ENCODE measurements around the gene GRM5. TPM values are rescaled to one million over a fixed set of nuclear protein-coding genes. Genes with fewer than 3 reads are reported as not detected.
"Not testable (repeated sequence)": the region's sequence is repeated elsewhere in the genome, so short reads cannot be mapped to it uniquely, and the experiment has no call there.

The GRM5 gene
- total RNA-seq, 2 donors from 2014 or later, result 0.33 TPM; not detected in 1

DNA sequence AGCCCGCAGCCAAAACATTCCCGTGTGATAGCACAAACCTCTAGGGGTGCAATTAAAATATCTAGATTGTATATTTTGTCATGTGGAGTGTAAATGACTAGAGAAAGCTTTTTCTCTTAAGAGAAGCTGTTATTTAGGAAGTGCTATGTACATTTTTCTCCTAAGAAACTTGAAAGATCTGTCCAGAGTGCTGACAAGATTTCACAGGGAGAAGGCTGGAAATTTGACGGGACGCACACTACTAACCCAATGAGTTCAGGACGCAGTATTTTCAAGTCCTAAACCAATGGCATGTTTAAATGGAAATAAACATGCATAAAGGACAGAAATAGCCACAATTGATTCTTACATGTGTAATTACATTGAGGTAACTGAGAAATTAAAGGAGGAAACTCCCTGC, 3.9 kb downstream of the GRM5 start:
- not testable (repeated sequence) for H3K27me3 ChIP-seq, ATAC-seq, DNase-seq

DNA sequence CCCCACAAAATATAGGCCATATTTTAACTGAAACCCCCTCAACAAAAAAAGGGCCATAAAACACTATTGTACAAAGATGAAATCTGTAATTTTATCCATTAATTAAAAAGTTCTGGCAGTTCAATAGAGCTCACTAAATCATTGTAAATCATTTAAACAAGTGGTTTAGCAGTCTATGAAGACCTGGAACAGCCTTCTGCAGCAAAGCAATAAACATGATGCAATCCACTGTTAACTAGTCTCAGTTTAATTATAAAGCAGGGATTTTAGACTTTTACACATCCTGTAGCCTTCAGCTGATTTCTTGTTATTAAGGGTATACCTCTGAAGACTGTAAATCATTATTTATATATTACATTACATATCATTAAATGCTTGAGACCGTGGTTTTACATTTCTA, 8.4 kb downstream of the GRM5 start:
- intact Hi-C loops (cut with DNase I); ATAC-seq: not testable (repeated sequence)

More for the DNA sequence above, 3.9 kb downstream of the GRM5 start:
- intact Hi-C loops (cut with DNase I); H3K27ac ChIP-seq; H3K36me3 ChIP-seq (replicated peaks in 1 of 2; ENCODE audit: insufficient read depth in 1 of 2, low read depth in 2 of 2); H3K4me3 ChIP-seq; H3K9me3 ChIP-seq; H3K4me1 ChIP-seq: not testable (repeated sequence)
- 23 to 31% methylated on average over 5 of the region's 5 CpGs for WGBS, 2 donors

DNA sequence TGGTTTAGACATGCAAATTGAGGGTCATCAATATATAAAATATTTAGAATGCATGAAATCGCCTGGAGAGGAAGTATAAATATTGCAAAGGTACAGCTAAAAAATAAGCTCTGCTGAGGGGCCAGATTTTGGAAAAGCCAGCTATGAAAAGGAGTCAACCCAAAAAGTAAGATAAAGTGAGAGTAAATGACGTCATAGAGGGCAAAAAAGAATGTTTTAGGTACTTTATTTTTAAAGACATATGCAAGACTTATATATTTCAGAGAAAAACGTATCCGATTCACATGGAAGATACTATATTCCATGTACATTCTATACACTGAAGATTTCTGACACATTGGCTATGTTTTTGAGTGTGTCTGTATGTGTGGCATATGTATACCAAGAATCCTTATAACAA, 13.6 kb downstream of the GRM5 start:
- intact Hi-C loops (cut with DNase I), result no loop called here
- WGBS, 2 donors, result 64 to 66% methylated on average over 4 of the region's 4 CpGs
- H3K36me3 ChIP-seq (replicated peaks in 1 of 2; ENCODE audit: insufficient read depth in 1 of 2, low read depth in 2 of 2), result no peaks in the 10 kb centered on the region
- no peak for ATAC-seq
- no peak overlapping the region for H3K27ac ChIP-seq
- H3K4me1 ChIP-seq, result no peaks in the 10 kb centered on the region
- no peak overlapping the region for H3K4me3 ChIP-seq
- no peak for DNase-seq
- TF ChIP-seq, protein P1, sequence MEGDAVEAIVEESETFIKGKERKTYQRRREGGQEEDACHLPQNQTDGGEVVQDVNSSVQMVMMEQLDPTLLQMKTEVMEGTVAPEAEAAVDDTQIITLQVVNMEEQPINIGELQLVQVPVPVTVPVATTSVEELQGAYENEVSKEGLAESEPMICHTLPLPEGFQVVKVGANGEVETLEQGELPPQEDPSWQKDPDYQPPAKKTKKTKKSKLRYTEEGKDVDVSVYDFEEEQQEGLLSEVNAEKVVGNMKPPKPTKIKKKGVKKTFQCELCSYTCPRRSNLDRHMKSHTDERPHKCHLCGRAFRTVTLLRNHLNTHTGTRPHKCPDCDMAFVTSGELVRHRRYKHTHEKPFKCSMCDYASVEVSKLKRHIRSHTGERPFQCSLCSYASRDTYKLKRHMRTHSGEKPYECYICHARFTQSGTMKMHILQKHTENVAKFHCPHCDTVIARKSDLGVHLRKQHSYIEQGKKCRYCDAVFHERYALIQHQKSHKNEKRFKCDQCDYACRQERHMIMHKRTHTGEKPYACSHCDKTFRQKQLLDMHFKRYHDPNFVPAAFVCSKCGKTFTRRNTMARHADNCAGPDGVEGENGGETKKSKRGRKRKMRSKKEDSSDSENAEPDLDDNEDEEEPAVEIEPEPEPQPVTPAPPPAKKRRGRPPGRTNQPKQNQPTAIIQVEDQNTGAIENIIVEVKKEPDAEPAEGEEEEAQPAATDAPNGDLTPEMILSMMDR (IDR thresholded peaks at IDR 0.05), result no peak
- TF ChIP-seq POLR2A (IDR thresholded peaks at IDR 0.05), result no peak
- H3K27me3 ChIP-seq, result no peaks in the 10 kb centered on the region
- H3K9me3 ChIP-seq, result no peaks in the 10 kb centered on the region

More for the DNA sequence above, 8.4 kb downstream of the GRM5 start:
- not testable (repeated sequence) for H3K4me3 ChIP-seq; DNase-seq; H3K4me1 ChIP-seq; H3K27me3 ChIP-seq; H3K27ac ChIP-seq; H3K9me3 ChIP-seq; H3K36me3 ChIP-seq (replicated peaks in 1 of 2; ENCODE audit: insufficient read depth in 1 of 2, low read depth in 2 of 2)
- 63 to 69% methylated on average over 1 of the region's 1 CpG for WGBS, 2 donors

DNA sequence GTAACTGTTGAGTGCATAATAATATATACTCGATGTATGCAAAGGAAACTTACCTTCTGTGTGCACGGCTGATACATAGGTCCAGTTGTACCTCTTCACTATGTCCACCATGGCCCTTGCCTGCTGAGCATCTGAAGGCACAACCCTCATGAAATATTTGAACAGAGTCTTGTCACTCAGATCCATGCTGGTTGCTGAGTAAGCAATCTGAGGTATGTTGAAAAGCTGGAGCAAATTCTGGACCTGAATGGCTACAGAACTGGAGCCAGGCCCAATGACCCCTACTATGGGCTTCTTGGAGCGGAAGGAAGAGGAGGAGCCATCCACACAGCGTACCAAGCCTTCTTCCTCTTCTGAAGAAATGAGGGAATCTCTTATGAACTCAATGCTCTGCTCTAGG, 18.6 kb downstream of the GRM5 start:
- H3K36me3 ChIP-seq (replicated peaks in 1 of 2; ENCODE audit: insufficient read depth in 1 of 2, low read depth in 2 of 2); H3K27ac ChIP-seq; intact Hi-C loops (cut with DNase I); H3K4me3 ChIP-seq; H3K4me1 ChIP-seq; H3K9me3 ChIP-seq; ATAC-seq; H3K27me3 ChIP-seq; DNase-seq: not testable (repeated sequence)
- 60 to 73% methylated on average over 4 of the region's 4 CpGs for WGBS, 2 donors

DNA sequence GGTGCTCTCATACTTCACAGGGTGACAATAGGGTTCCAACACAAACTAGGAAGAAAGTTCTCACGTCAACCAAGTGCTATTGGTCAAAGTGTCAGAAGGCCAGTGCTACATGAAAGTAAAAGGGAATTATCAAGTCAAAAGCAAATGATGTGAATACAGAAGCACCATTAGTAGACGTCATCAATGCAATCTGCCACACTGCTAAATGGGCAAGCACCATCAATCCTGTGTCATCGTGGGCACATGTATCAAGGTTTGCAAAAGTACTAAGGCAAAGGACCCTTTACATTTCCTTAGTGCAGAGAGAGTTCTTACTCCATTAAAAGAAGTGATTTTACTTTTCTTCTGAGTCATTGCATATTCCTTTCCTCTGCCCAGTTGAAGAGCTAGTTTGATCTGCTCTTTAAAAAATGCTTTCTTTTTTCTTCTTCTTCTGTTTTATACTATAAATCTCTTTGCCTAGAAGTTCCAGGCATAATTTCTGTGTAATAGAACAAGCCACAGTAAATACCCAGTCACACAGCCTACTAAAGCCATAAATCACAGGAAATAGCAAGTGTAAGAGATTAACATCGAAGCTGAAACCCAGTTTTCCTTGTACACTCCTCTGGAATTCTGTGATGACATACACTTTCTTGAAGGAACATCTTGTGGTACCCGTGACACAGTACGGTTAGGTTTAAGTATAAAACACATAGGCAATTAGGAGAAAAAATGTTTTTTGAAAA, 21.8 kb downstream of the GRM5 start:
- DNase-seq; H3K27me3 ChIP-seq; ATAC-seq; H3K36me3 ChIP-seq (replicated peaks in 1 of 2; ENCODE audit: insufficient read depth in 1 of 2, low read depth in 2 of 2); H3K4me1 ChIP-seq; H3K9me3 ChIP-seq; H3K27ac ChIP-seq; H3K4me3 ChIP-seq; intact Hi-C loops (cut with DNase I): not testable (repeated sequence)
- WGBS, 2 donors, result 68 to 69% methylated on average over 6 of the region's 6 CpGs

DNA sequence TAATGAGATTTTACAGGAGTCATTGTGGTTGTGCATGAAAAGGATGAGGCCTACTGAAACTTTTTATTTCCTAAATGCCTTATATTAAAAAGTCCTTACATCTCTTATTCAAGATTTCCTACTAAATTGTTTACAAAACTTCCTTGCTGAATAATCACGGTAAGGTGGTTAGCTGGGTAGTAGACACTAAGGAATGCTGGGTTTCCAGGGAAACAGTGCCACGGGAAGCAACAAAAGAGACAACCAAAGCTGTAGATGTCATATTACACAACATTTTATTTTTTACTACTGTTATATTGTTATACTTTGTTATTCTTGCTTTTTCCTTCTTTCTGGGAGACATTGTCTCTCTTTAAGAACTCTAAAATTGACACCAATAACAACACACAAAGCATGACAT, 36.1 kb downstream of the GRM5 start:
- H3K9me3 ChIP-seq; H3K27me3 ChIP-seq; H3K27ac ChIP-seq; H3K36me3 ChIP-seq (replicated peaks in 1 of 2; ENCODE audit: insufficient read depth in 1 of 2, low read depth in 2 of 2); H3K4me3 ChIP-seq; ATAC-seq; intact Hi-C loops (cut with DNase I); H3K4me1 ChIP-seq; DNase-seq: not testable (repeated sequence)
- WGBS, 2 donors, result 81 to 86% methylated on average over 2 of the region's 2 CpGs

DNA sequence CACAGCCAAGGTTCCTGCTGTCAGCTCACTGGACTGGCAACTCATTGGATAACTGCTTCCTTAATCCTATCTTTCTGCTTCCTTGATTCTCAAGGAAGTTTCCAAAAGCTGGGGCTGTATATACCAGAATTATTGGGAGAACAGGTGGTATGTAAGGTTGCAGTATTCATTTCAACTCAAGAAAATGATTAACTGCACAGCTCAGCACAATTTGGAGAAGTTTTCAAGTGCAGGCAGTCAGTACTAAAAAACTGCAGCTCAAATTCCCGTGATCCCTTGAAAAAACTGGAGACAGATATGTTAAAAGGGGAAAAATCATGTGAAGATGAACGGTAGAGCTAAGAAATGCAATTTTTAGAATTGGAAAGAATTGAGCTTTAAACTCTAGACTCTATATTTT, 44.4 kb downstream of the GRM5 start:
- no peaks in the 10 kb centered on the region for H3K9me3 ChIP-seq
- no peak overlapping the region for H3K4me3 ChIP-seq
- TF ChIP-seq, protein P1 (IDR thresholded peaks at IDR 0.05), result no peak
- TF ChIP-seq POLR2A (IDR thresholded peaks at IDR 0.05), result no peak
- ATAC-seq (no peak), DNase-seq (no peak)
- H3K27me3 ChIP-seq, result no peaks in the 10 kb centered on the region
- no peaks in the 10 kb centered on the region for H3K4me1 ChIP-seq
- H3K27ac ChIP-seq, result no peak overlapping the region
- intact Hi-C loops (cut with DNase I), result no loop called here
- no peaks in the 10 kb centered on the region for H3K36me3 ChIP-seq (replicated peaks in 1 of 2; ENCODE audit: insufficient read depth in 1 of 2, low read depth in 2 of 2)
- WGBS, 2 donors, result 59 to 74% methylated on average over 2 of the region's 2 CpGs

DNA sequence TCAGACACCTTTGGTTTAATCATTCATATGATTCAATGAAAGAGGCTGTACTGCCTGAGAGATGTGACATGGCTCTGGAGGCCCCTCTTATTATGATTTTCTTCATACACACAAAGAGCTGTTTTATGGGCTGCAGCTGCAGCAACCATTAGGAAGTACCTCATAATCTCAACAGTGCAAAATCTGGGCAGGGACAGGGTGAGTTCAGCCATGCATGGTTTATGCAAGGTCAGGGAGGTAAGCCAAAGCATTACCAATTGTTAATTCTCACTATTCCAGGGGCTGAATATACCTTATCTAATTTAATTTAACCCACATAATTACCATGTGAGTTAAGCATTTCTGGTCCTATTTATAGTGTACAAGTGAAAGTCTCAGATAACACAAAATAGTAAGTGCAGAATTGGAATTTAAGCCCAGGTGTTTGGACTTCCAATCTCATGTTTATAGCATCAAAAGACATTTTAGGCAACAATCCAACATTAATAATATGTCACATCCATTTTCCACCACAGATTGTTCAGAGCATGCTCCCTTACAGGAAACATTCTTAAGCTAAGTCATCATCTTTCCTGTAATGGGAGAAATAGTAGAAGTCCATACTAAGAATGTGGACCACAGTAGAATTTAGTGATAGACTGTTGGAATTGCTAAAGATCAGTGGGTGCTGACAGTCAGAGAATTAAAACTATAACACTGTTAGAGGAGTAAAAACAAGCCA, 45.8 kb downstream of the GRM5 start:
- DNase-seq; H3K27ac ChIP-seq; ATAC-seq; H3K9me3 ChIP-seq; intact Hi-C loops (cut with DNase I); H3K4me3 ChIP-seq; H3K27me3 ChIP-seq; H3K4me1 ChIP-seq; H3K36me3 ChIP-seq (replicated peaks in 1 of 2; ENCODE audit: insufficient read depth in 1 of 2, low read depth in 2 of 2): not testable (repeated sequence)
